ENCODE measurements around the gene NCKAP5L.

GRCh38 chr12:49869816-49870500 is 41.7 kb upstream of the NCKAP5L start:
- TF ChIP-seq, protein P1, sequence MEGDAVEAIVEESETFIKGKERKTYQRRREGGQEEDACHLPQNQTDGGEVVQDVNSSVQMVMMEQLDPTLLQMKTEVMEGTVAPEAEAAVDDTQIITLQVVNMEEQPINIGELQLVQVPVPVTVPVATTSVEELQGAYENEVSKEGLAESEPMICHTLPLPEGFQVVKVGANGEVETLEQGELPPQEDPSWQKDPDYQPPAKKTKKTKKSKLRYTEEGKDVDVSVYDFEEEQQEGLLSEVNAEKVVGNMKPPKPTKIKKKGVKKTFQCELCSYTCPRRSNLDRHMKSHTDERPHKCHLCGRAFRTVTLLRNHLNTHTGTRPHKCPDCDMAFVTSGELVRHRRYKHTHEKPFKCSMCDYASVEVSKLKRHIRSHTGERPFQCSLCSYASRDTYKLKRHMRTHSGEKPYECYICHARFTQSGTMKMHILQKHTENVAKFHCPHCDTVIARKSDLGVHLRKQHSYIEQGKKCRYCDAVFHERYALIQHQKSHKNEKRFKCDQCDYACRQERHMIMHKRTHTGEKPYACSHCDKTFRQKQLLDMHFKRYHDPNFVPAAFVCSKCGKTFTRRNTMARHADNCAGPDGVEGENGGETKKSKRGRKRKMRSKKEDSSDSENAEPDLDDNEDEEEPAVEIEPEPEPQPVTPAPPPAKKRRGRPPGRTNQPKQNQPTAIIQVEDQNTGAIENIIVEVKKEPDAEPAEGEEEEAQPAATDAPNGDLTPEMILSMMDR (conservative IDR thresholded peaks at IDR 0.05; ENCODE audit: low read depth, low read length) = no peak
- no peak for TF ChIP-seq EZH2 (IDR thresholded peaks at IDR 0.05; ENCODE audit: borderline replicate concordance, low read depth, low read length, poor library complexity, severe bottlenecking)
